GM18508 (cell line): Measurements from ENCODE around the gene HSPA1L.

Experiments
- ATAC-seq: cut with Tn5 transposase; IDR thresholded peaks from one replicate; pipeline ENCODE4 v1.9.1; 2021; ENCODE audit warnings: moderate number of reproducible peaks; ENCODE audit not compliant: insufficient read depth, unreplicated experiment

Gene HSPA1L

GRCh38 chr6:31785475-31785874 lies 29.6 kb downstream of the HSPA1L start:
- no peak for ATAC-seq

DNA sequence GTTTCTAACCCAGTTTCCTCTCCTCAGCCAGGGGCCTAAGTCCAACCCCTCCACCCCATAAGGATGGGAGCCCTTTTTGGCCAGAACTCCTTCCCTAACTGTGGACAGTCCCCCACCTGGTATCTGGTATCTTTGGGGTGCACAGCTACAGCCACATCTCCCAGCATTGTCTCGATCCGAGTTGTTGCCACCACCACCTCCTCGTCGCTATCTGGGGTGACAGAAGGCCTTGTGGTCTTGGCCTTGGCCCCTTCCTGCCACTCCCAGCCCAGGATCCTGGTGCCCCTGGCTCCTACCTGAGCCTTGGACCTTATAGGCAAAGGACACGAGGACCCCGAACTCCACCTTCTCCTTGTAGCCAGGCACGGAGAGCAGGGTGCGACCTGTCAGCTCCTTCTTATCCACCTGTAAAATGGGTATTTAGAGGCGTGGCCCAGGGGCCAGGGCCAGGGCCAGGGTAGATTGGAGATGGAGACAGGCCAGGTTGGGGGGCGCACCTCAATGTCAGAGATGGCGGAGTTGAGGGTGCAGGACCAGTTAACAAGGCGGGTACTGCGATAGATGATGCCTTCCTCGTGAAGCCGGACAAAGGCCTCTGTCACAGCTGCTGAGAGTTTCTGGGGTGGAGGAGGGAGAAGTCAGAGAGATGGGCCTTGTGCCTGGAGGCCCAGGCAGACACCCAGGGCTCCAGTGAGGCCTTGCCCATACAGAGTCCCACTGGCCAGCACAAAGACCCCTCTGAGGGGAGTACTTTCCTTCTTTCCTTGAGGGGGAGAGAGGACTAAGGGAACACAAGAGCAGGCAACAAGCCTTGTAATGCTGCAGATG lies 30.8 kb downstream of the HSPA1L start:
- ATAC-seq, result no peak

- no peak for ATAC-seq
Observed at GRCh38 chr6:31782126-31782855, 32.8 kb downstream of the HSPA1L start.

GRCh38 chr6:31781244-31782125 lies 33.6 kb downstream of the HSPA1L start:
- ATAC-seq, result no peak

GRCh38 chr6:31780507-31781243 lies 34.4 kb downstream of the HSPA1L start:
- no peak for ATAC-seq

GRCh38 chr6:31779908-31780307 lies 35.2 kb downstream of the HSPA1L start:
- ATAC-seq, result no peak

DNA sequence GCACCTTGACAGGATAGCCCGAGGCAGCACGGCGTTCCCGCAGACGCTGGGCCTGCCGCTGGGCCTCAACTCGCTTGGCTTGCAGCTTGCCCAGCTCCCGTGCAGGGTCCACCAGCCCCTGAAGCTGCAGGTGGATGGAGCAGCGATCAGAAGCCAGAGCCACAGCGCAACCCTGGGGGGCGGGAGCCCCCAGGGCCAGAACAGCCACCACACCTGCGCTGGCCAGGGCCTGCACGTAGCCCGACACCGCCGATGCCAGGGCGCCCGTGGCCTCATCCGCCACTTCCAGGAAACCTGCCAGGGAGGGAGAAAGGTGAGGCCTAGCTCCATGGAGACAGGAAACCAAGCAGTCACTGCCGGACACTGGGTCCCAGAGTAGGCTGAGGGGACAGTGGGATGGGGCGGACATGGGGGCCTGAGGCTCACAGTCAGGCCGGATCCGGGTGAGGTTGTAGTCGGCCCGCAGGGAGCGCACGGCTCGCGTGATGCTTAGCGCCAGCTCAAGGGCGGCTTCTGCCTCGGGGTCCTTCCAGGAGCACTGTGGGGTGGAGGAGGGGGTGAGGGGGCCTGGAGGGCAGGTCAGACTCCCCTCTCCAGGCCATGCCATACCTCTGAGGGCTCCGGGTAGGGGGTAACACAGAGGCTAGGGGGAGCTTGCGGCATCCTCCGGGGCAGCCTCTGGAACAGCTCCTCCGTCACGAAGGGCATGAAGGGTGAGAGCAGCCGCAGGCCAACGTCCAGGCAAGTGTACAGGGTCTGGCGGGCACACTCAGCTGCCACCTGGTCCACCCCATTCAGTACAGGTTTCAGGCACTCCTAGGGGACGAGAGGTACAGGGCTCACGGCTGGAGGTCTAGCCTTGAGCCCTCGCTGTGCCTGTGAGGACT lies 35.8 kb downstream of the HSPA1L start:
- ATAC-seq, result no peak

- no peak for ATAC-seq
Observed at GRCh38 chr6:31778193-31778592, 36.9 kb downstream of the HSPA1L start.

DNA sequence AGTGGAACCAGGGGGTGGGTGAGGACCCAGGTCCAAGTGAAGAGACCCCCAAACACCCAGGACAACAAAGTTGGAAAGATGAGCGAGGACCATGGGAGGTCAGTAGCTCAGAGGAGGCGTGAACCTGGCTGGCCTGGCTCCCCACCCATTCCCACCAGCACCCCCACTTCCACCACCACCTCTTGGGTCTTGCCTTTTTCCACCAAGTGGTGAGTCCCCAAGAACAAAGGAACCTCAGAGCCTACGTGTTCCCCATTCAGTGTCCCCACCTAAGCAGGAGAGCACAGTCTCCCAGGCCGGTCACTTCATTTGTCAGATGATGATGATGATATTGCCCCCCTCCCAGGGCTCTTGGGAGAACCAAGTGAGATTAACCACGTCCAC lies 37.4 kb downstream of the HSPA1L start:
- ATAC-seq, result no peak

DNA sequence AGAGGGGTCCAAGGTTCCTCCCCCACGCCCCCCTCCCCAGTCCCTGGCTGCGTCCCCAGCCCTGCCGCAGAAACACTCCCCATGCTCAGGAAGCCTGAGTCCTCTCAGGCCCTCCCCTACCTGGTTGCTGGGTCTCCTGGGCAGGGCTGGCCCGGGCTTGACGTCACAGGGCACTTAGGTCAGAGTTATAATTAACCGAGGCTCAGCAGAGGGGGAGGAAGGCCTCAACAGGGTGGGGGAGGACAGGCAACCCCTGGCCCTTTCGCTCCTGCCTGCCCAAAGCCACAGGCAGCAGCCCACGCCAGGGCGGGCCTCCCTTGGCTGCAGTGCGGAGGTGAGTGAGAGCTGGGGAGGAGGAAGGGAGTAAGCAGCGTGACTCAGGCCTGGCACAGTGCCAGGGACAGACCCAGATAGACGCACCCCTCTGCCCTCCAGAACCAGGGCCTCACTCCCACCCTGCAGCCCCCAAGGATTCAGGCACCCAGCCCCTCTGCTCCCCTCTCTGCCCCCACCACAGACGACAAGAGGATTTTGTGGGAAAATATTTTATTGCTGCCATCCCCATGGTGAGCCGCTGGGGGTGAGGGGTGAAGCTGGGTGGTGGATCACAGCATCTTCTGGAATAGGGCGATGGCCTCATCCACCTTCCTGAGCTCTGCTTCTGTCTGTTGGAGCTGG lies 38.0 kb downstream of the HSPA1L start, which contains the start of gene VWA7:
TSS of gene VWA7 (minus strand) at position 340 of the 678 bp plus-strand sequence. CDS start 549 bp downstream, outside the sequence.
- no peak for ATAC-seq

DNA sequence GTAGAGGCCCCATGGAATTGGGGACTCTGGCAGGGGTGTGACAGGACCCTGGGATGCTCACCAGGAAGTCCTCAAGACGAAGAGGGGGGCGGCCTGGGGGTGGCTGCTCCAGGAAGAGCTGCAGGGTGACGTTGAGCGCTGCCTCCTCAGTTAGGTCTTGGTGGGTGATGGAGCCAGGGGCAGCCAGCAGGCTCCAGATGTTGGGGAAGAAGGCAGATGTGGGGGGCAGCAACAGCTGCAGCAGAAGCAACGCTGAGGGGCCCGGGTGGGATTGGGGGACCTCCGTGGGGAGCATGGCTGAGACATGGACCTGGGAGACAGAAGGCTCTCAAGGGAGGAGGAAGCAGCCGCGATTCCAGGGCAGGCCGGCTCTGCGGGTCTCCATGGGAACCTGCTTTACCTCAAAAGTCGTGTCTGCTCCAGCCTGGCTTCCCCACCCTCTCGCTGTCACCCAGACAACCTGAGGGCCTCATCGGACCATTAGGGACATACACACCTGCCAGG lies 38.5 kb downstream of the HSPA1L start:
- no peak for ATAC-seq

GRCh38 chr6:31775633-31776484 lies 39.2 kb downstream of the HSPA1L start:
- ATAC-seq, result no peak

DNA sequence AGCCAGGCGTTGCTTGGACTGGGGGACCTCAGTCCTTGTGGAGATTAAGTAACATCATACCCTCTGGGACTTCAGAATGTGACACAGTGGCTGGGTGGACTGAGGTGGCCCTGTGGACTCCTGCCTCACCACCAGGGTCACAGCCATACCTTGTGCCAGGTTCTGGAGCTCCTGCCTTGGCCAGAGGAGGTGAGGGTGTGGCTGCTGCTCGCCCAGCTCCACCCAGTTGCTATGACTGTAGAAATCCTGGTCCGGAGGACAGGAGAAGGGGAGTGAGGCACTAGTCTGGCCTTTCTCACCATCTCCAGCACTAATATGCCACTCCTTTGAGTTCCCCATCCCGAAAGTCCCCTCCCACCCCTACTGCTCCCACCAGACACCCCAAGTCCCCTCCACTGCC lies 39.9 kb downstream of the HSPA1L start:
- ATAC-seq, result no peak

DNA sequence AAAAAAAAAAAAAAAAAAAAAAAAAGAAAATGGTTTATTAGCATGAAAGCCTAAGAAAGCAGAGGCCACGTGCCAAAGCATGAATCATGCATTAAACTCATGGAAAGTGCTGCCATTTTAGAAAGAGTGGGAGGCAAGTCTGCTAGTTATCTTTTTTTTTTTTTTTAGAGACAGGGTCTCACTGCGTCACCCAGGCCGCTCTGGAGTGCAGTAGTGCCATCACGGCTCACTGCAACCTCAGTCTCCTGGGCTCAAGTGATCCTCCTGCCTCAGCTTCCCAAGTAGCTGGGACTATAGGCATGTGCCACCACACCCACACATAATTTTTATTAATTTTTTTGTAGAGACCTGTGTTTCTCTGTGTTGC lies 43.1 kb downstream of the HSPA1L start:
- no peak for ATAC-seq

GRCh38 chr6:31770860-31771259 lies 44.2 kb downstream of the HSPA1L start:
- ATAC-seq, result no peak

DNA sequence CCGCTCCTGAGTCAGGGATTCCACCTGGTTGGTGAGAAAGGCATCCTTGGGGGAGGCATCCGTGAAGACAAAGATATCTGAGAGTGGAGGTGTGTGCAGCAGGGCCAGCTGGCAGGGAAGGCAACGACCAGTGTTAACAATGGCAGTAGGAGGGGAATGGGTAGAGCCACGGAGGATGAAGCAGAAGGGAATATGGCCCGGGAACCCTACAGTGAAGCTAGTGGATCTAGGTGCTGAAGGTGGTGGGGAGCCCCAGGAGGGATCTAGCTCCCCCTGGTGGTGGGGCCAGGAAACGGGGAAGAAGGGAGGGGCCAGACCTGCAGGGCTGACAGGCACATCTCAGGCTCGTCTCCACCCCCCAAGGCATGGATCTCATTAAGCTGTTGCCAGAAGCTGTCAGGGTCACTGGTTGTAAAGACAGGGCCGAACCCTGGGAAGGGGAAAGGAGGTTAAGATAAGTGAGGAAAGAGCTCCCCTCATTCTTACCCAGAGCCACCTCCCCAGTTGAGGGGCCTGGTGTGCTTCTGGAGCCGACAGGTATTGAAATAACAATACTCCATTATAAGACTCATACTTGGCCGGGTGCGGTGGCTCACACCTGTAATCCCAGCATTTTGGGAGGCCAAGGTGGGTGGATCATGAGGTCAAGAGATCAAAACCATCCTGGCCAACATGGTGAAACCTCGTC lies 45.3 kb downstream of the HSPA1L start:
- ATAC-seq, result no peak
